ENCODE data around the gene SLC1A7. TPM values are rescaled to one million over a fixed set of nuclear protein-coding genes. Genes with fewer than 3 reads are reported as not detected.

Gene SLC1A7
- polyA plus RNA-seq, 1 donor from 2014 or later, result not detected

- TF ChIP-seq RAD21 (conservative IDR thresholded peaks at IDR 0.05) (no peak), REST (IDR thresholded peaks at IDR 0.05; ENCODE audit: borderline replicate concordance) (no peak), TAF1 (IDR thresholded peaks at IDR 0.05; ENCODE audit: low read depth) (no peak), CTCF (IDR thresholded peaks at IDR 0.05; ENCODE audit: poor library complexity, severe bottlenecking) (no peak), EP300 (conservative IDR thresholded peaks at IDR 0.05; ENCODE audit: poor library complexity, severe bottlenecking) (no peak), POLR2AphosphoS5 (IDR thresholded peaks at IDR 0.05) (no peak), MXI1 (conservative IDR thresholded peaks at IDR 0.05; ENCODE audit: poor library complexity, severe bottlenecking) (no peak), EZH2 (IDR thresholded peaks at IDR 0.05; ENCODE audit: borderline replicate concordance, insufficient read depth, low read length, poor library complexity, severe bottlenecking) (no peak), SMC3 (conservative IDR thresholded peaks at IDR 0.05; ENCODE audit: poor library complexity) (no peak)
- Histone ChIP-seq H4K20me1 (ENCODE audit: insufficient read depth) (no peaks in the 10 kb centered on the region), H3K4me2 (ENCODE audit: low read length) (no peak overlapping the region), H3K79me2 (replicated peaks; ENCODE audit: insufficient read depth, low read length) (no peaks in the 10 kb centered on the region), H3K4me3 (ENCODE audit: low read length) (no peak overlapping the region), H3K27me3 (ENCODE audit: insufficient read depth, low read depth, low read length) (no peaks in the 10 kb centered on the region), H3K36me3 (ENCODE audit: insufficient read depth, low read length) (no peaks in the 10 kb centered on the region), H3K9me2 (ENCODE audit: insufficient read depth, low read length) (no peaks in the 10 kb centered on the region), H3F3A (ENCODE audit: insufficient read depth, low read length, poor library complexity, severe bottlenecking) (no peaks in the 10 kb centered on the region), H3K9ac (ENCODE audit: low read length) (no peak overlapping the region), H2AFZ (ENCODE audit: low read depth, low read length) (no peak overlapping the region), H3K9me3 (ENCODE audit: low read length) (no peaks in the 10 kb centered on the region), H3K27ac (ENCODE audit: low read length) (no peak overlapping the region)
Measured at GRCh38 chr1:53137729-53138128, 4.7 kb downstream of the SLC1A7 start.

GRCh38 chr1:53135735-53136114 is 6.7 kb downstream of the SLC1A7 start:
- no peaks in the 10 kb centered on the region for H3K27me3 ChIP-seq (ENCODE audit: insufficient read depth, low read depth, low read length)
- no peak overlapping the region for H3K27ac ChIP-seq (ENCODE audit: low read length)
- no peaks in the 10 kb centered on the region for H3K79me2 ChIP-seq (replicated peaks; ENCODE audit: insufficient read depth, low read length)
- H3K9ac ChIP-seq (ENCODE audit: low read length), result no peak overlapping the region
- no peaks in the 10 kb centered on the region for H3K36me3 ChIP-seq (ENCODE audit: insufficient read depth, low read length)
- H4K20me1 ChIP-seq (ENCODE audit: insufficient read depth), result no peaks in the 10 kb centered on the region
- no peaks in the 10 kb centered on the region for H3K9me3 ChIP-seq (ENCODE audit: low read length)
- H3K9me2 ChIP-seq (ENCODE audit: insufficient read depth, low read length), result no peaks in the 10 kb centered on the region
- TF ChIP-seq MXI1 (conservative IDR thresholded peaks at IDR 0.05; ENCODE audit: poor library complexity, severe bottlenecking), result no peak
- TF ChIP-seq POLR2AphosphoS5 (IDR thresholded peaks at IDR 0.05), result no peak
- TF ChIP-seq EP300 (conservative IDR thresholded peaks at IDR 0.05; ENCODE audit: poor library complexity, severe bottlenecking), result no peak
- TF ChIP-seq SMC3 (conservative IDR thresholded peaks at IDR 0.05; ENCODE audit: poor library complexity), result no peak
- no peak for TF ChIP-seq TAF1 (IDR thresholded peaks at IDR 0.05; ENCODE audit: low read depth)
- no peaks in the 10 kb centered on the region for H3F3A ChIP-seq (ENCODE audit: insufficient read depth, low read length, poor library complexity, severe bottlenecking)
- H3K4me3 ChIP-seq (ENCODE audit: low read length), result no peak overlapping the region
- H3K4me2 ChIP-seq (ENCODE audit: low read length), result no peak overlapping the region
- no peak overlapping the region for H2AFZ ChIP-seq (ENCODE audit: low read depth, low read length)
